Measurements from ENCODE around the gene NUMB. TPM values are rescaled to one million over a fixed set of nuclear protein-coding genes. Genes with fewer than 3 reads are reported as not detected.

Gene NUMB
- total and polyA plus RNA-seq, 2 donors (not counting 3 experiments of a cell fraction or from before 2014, with no cell fraction given), result 128 to 164 TPM

- dilution Hi-C loops (cut with MboI; ENCODE audit: extremely low pct_ligation_motif_present, low sequenced_read_pairs) (no loop called here), intact Hi-C loops (cut with micrococcal nuclease) (no loop called here)
- no TSS peak for BruUV-seq (replicated peaks)
- TF ChIP-seq FOS (IDR thresholded peaks at IDR 0.05; ENCODE audit: borderline replicate concordance, insufficient read depth, low read length) (no peak), CTCF (IDR thresholded peaks at IDR 0.05; ENCODE audit: extremely low read depth in 1 of 2, insufficient read depth in 1 of 2, low read depth in 1 of 2, low read length in 2 of 2) (no peak), POLR2AphosphoS5 (IDR thresholded peaks at IDR 0.05; ENCODE audit: insufficient read depth, low read depth, low read length) (no peak), MAX (IDR thresholded peaks at IDR 0.05; ENCODE audit: insufficient read depth, insufficient read length) (no peak), EZH2 (IDR thresholded peaks at IDR 0.05; ENCODE audit: borderline replicate concordance, low read depth, low read length, severe bottlenecking) (no peak), POLR2A (IDR thresholded peaks at IDR 0.05; ENCODE audit: low read depth, low read length) (no peak), MYC (IDR thresholded peaks at IDR 0.05; ENCODE audit: low read depth, low read length) (no peak), GATA2 (IDR thresholded peaks at IDR 0.05; ENCODE audit: insufficient read depth, insufficient read length, low read depth, low read length) (no peak)
- H3K4me1 ChIP-seq (ENCODE audit: control insufficient read depth, extremely low read depth, insufficient read depth, low read length), result peaks cover 28% of the 10 kb centered on the region
- H3K36me3 ChIP-seq (ENCODE audit: control insufficient read depth in 2 of 2, extremely low read depth in 1 of 2, insufficient read depth in 2 of 2, low read length in 2 of 2), result no peaks in the 10 kb centered on the region
- no peak overlapping the region for H3K4me3 ChIP-seq (replicated peaks in 1 of 3; ENCODE audit: insufficient read depth in 1 of 3, low read depth in 1 of 3, low read length in 3 of 3)
- no peak overlapping the region for H3K9ac ChIP-seq (replicated peaks; ENCODE audit: extremely low read depth, insufficient read depth, low read length)
- H3K27me3 ChIP-seq (ENCODE audit: control insufficient read depth in 2 of 2, insufficient read depth in 2 of 2, low read length in 2 of 2), result peaks cover 5 to 6% of the 10 kb centered on the region in 2 experiments
- POLR2A ChIA-PET, result no interaction called here
- DNase-seq (ENCODE audit: low read depth, low spot score) (no peak), FAIRE-seq (no peak)
- no peaks in the 10 kb centered on the region for H3K9me1 ChIP-seq (replicated peaks; ENCODE audit: control insufficient read depth, extremely low read depth, insufficient read depth, low read length)
- no peak overlapping the region for H3K27ac ChIP-seq (ENCODE audit: insufficient read depth, low read depth, low read length)
- CTCF ChIA-PET, result no interaction called here
- no peaks in the 10 kb centered on the region for H3K79me2 ChIP-seq (ENCODE audit: control insufficient read depth, insufficient read depth, low read length)
- H3K9me3 ChIP-seq (replicated peaks; ENCODE audit: control insufficient read depth, insufficient read depth, low read length), result no peaks in the 10 kb centered on the region
- H3K4me2 ChIP-seq (ENCODE audit: insufficient read depth, low read length), result no peak overlapping the region
- no peaks in the 10 kb centered on the region for H4K20me1 ChIP-seq (replicated peaks; ENCODE audit: control insufficient read depth, extremely low read depth, insufficient read depth, low read length)
- H2AFZ ChIP-seq (ENCODE audit: low read depth, low read length), result no peak overlapping the region
Measured at GRCh38 chr14:73240816-73241480, 217.4 kb downstream of the NUMB start.

Measured in endothelial cell of umbilical vein (primary cell).